ENCODE data around the gene SLC6A11.

SLC6A11 gene

GRCh38 chr3:10933805-10934481 lies 117.9 kb downstream of the SLC6A11 start:
- DNase-seq: peak; percentile 57
- Histone ChIP-seq H3K27me3 (replicated peaks) (no peaks in the 10 kb centered on the region), H3K36me3 (replicated peaks) (no peaks in the 10 kb centered on the region), H3K27ac (no peak overlapping the region), H3K4me3 (ENCODE audit: low read depth, low read length) (no peak overlapping the region)
- no peak for TF ChIP-seq CTCF (IDR thresholded peaks at IDR 0.05; ENCODE audit: low read depth, low read length, missing control alignments)
- in situ Hi-C loops (cut with HindIII; ENCODE audit: low pct_ligation_motif_present, low sequenced_read_pairs): no loop called here

- no peak for DNase-seq
- in situ Hi-C loops (cut with HindIII; ENCODE audit: low pct_ligation_motif_present, low sequenced_read_pairs): no loop called here
- Histone ChIP-seq H3K36me3 (replicated peaks) (no peaks in the 10 kb centered on the region), H3K4me3 (ENCODE audit: low read depth, low read length) (no peak overlapping the region), H3K27me3 (replicated peaks) (no peaks in the 10 kb centered on the region), H3K27ac (no peak overlapping the region)
- TF ChIP-seq CTCF (IDR thresholded peaks at IDR 0.05; ENCODE audit: low read depth, low read length, missing control alignments): no peak
These were observed 119.0 kb downstream of the SLC6A11 start for GRCh38 chr3:10935028-10935427.

GRCh38 chr3:10935846-10936631 lies 120.0 kb downstream of the SLC6A11 start:
- no peak for DNase-seq
- in situ Hi-C loops (cut with HindIII; ENCODE audit: low pct_ligation_motif_present, low sequenced_read_pairs): no loop called here
- H3K27ac ChIP-seq: no peak overlapping the region
- TF ChIP-seq CTCF (IDR thresholded peaks at IDR 0.05; ENCODE audit: low read depth, low read length, missing control alignments): no peak
- no peak overlapping the region for H3K4me3 ChIP-seq (ENCODE audit: low read depth, low read length)
- no peaks in the 10 kb centered on the region for H3K36me3 ChIP-seq (replicated peaks)
- H3K27me3 ChIP-seq (replicated peaks): no peaks in the 10 kb centered on the region

GRCh38 chr3:10936686-10937085 lies 120.7 kb downstream of the SLC6A11 start:
- H3K27ac ChIP-seq: no peak overlapping the region
- no peak overlapping the region for H3K4me3 ChIP-seq (ENCODE audit: low read depth, low read length)
- no peak for DNase-seq
- in situ Hi-C loops (cut with HindIII; ENCODE audit: low pct_ligation_motif_present, low sequenced_read_pairs): no loop called here
- no peak for TF ChIP-seq CTCF (IDR thresholded peaks at IDR 0.05; ENCODE audit: low read depth, low read length, missing control alignments)
- H3K27me3 ChIP-seq (replicated peaks): no peaks in the 10 kb centered on the region
- no peaks in the 10 kb centered on the region for H3K36me3 ChIP-seq (replicated peaks)

- Histone ChIP-seq H3K4me3 (ENCODE audit: low read depth, low read length) (no peak overlapping the region), H3K27ac (no peak overlapping the region), H3K27me3 (replicated peaks) (no peaks in the 10 kb centered on the region), H3K36me3 (replicated peaks) (no peaks in the 10 kb centered on the region)
- no peak for TF ChIP-seq CTCF (IDR thresholded peaks at IDR 0.05; ENCODE audit: low read depth, low read length, missing control alignments)
- in situ Hi-C loops (cut with HindIII; ENCODE audit: low pct_ligation_motif_present, low sequenced_read_pairs): no loop called here
- no peak for DNase-seq
These were observed 121.3 kb downstream of the SLC6A11 start for GRCh38 chr3:10937141-10937825.
